Activated B cell treated with CpG ODN at 0.5 μM for 24 hours (primary cell): ENCODE measurements around the gene BCAS1. TPM values are rescaled to one million over a fixed set of nuclear protein-coding genes. Genes with fewer than 3 reads are reported as not detected.

ENCODE experiments used
- ATAC-seq: fragments of 200-7000 bp; cut with Tn5 transposase; one replicate; pipeline ENCODE4 v1.10.0; 2021; ENCODE audit warnings: low read depth, mild to moderate bottlenecking, moderate library complexity
- CTCF ChIA-PET: fragments of 350-600 bp; sonication (Branson Sonifier 250); formaldehyde crosslinking; loops from one replicate; lab custom pipeline; 2021; ENCODE audit warnings: antibody characterized with exemption; lab: Charles Lee
- POLR2A ChIA-PET: fragments of 350-600 bp; sonication (Branson Sonifier 250); formaldehyde crosslinking; loops from one replicate; lab custom pipeline; 2021; ENCODE audit warnings: antibody characterized with exemption; lab: Charles Lee
- DNase-seq: peaks from one replicate; pipeline ENCODE4 v3.0.0; 2022
- H3K27ac Mint-ChIP-seq: one replicate; pipeline ENCODE4 v1.8.0; 2020; ENCODE audit warnings: mixed read lengths
- H3K27me3 Mint-ChIP-seq: one replicate; pipeline ENCODE4 v1.8.0; 2021; ENCODE audit warnings: mixed read lengths
- H3K36me3 Mint-ChIP-seq: one replicate; pipeline ENCODE4 v1.8.0; 2021; ENCODE audit warnings: low read depth, mixed read lengths
- H3K4me1 Mint-ChIP-seq: one replicate; pipeline ENCODE4 v1.8.0; 2021; ENCODE audit warnings: mixed read lengths
- H3K4me3 Mint-ChIP-seq: one replicate; pipeline ENCODE4 v1.8.0; 2020; ENCODE audit warnings: mild to moderate bottlenecking, mixed read lengths
- H3K9me3 Mint-ChIP-seq: one replicate; pipeline ENCODE4 v1.8.0; 2020; ENCODE audit warnings: mixed read lengths
- intact Hi-C: fragments of 100-400 bp; cut with micrococcal nuclease; formaldehyde crosslinking; loops from one replicate; pipeline ENCODE4 v1.15.1; 2024
- total RNA-seq: library from RNA; stranded (reverse); gene quantifications from 2 replicates; pipeline ENCODE4 v1.2.3, GENCODE V29; 2022
- TF ChIP-seq, protein P1 (sequence below): fragments of 200-600 bp; IDR thresholded peaks from one replicate; pipeline ENCODE4 v1.8.0; 2022; ENCODE audit warnings: antibody characterized with exemption, mild to moderate bottlenecking

Gene BCAS1
- total RNA-seq, 1 donor from 2014 or later, result 1.7 TPM

DNA sequence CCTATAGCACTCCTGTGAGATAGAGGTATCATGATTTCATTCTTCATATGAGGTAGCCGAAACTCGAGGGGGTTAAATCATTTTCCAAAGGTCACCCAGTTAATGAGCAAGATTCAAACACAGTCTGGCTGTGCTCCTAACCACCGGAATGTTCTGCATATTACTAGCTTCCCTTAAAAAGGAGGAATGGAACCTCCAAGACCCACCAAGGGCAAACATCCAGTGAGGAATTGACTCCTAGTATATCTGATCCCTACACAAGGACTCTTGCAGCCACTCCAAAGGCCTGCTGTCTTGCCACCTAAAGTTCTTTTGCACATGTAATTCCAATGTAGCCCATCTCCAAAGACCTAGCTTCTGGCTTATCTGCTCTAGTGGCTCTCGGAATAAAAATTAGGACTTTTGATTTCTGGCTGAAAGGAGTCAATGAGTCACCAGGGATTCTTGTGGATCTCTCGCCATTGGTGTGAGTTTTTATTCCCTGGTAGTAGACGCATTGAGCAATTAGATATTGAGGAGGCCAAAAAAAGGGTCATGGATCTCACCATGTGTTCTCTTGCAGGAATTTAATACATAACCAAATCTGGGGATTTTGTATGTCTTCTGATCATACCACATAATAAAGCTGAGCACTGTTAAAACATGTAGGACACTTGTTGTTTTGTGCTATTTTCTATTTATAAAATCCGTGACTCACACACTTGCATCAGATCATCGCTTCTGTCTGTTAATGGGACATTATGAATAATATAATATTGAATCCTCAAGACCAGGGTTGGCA lies 9.1 kb downstream of the BCAS1 start:
- Mint-ChIP-seq H3K36me3 (no peaks in the 10 kb centered on the region), H3K27me3 (no peaks in the 10 kb centered on the region), H3K9me3 (no peaks in the 10 kb centered on the region), H3K4me3 (no peak overlapping the region), H3K27ac (no peak overlapping the region), H3K4me1 (peaks cover 35% of the 10 kb centered on the region)
- ATAC-seq, result no peak
- TF ChIP-seq, protein P1, sequence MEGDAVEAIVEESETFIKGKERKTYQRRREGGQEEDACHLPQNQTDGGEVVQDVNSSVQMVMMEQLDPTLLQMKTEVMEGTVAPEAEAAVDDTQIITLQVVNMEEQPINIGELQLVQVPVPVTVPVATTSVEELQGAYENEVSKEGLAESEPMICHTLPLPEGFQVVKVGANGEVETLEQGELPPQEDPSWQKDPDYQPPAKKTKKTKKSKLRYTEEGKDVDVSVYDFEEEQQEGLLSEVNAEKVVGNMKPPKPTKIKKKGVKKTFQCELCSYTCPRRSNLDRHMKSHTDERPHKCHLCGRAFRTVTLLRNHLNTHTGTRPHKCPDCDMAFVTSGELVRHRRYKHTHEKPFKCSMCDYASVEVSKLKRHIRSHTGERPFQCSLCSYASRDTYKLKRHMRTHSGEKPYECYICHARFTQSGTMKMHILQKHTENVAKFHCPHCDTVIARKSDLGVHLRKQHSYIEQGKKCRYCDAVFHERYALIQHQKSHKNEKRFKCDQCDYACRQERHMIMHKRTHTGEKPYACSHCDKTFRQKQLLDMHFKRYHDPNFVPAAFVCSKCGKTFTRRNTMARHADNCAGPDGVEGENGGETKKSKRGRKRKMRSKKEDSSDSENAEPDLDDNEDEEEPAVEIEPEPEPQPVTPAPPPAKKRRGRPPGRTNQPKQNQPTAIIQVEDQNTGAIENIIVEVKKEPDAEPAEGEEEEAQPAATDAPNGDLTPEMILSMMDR, result no peak
- POLR2A ChIA-PET, result no interaction called here
- intact Hi-C loops, result loop anchor here (10.0 kb wide), 1 partner anchor 146 kb away; no protein-coding TSS in a partner anchor
- CTCF ChIA-PET, result interaction anchor here (0.6 to 3.1 kb wide), 14 partner anchors 8 to 1933 kb away, joined by 3 to 17 read pairs (median 4); no protein-coding TSS in a partner anchor
- no peak for DNase-seq

DNA sequence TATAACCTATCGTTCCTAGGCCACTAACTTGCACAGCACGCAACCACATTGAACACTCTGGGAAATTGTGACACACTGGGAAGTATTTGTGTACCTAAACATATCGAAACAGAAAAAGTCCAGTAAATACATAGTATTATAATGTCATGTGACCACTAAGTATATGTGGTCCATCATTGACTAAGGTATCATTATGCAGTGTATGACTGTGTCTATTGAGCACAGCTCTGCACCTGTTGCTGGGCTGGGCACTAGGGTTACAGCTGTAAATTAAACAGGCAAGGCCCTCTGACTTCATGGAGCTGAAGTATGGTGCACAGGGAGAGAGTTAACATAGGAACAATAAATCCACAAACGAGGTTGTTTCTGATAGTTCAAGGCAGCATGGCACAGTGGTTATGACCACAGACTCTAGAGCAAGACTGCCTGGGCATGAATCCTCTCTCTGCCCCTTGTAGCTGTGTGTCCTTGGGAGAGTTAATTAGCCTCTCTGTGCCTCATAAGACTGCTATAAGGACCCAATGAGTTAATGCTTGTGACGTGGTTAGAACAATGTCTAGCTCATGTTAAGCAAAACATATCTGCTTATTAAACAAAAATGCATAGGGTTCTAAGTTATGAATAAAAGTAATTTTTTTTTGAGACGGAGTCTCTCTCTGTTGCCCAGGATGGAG lies 10.6 kb downstream of the BCAS1 start:
- intact Hi-C loops, result loop anchor here (10.0 kb wide), 1 partner anchor 145 kb away; no protein-coding TSS in a partner anchor
- Mint-ChIP-seq H3K27me3 (no peaks in the 10 kb centered on the region), H3K4me1 (peaks cover 29% of the 10 kb centered on the region), H3K4me3 (no peak overlapping the region), H3K27ac (no peak overlapping the region), H3K36me3 (no peaks in the 10 kb centered on the region), H3K9me3 (no peaks in the 10 kb centered on the region)
- POLR2A ChIA-PET, result interaction anchor here (1.1 kb wide), 1 partner anchor 9 kb away, joined by 3 read pairs; no protein-coding TSS in a partner anchor
- CTCF ChIA-PET, result interaction anchor here (2.1 kb wide), 1 partner anchor 143 kb away, joined by 5 read pairs; no protein-coding TSS in a partner anchor
- ATAC-seq, result no peak
- no peak for DNase-seq
- TF ChIP-seq, protein P1, result no peak

DNA sequence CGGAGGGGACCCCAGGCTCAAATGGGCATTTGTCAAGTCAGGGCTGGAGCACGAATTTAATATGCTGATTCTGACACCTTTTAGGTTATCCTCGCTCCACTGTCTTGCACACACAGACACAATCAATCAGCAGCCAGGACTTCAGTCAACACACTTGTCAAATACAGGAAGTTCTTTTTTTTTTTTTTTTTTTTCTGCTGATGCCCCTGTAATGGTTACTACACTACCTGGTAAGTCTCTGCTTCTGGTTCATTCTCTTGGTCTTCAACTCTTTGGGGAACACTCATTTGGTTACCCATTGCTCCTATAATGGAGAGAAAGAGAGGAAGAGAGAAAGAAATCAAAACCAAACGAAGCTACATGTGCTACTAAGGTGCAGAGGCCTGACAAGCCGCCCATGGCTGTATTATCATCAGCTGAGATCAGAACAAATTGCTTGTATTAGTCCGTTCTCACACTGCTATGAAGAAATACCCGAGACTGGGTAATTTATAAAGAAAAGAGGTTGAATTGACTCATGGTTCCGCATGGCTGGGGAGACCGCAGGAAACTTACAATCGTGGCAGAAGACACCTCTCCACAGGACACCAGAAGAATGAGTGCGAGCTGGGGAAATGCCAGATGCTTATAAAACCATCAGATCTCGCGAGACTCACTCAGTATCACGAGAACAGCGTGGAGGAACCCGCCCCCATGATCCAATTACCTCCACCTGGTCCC lies 11.8 kb downstream of the BCAS1 start:
- peaks cover 17% of the 10 kb centered on the region for H3K4me1 Mint-ChIP-seq
- DNase-seq (no peak), ATAC-seq (peak; percentile 64)
- H3K9me3 Mint-ChIP-seq, result no peaks in the 10 kb centered on the region
- ChIA-PET POLR2A (interaction anchor here (0.7 kb wide), 1 partner anchor 34 kb away, joined by 15 read pairs; no protein-coding TSS in a partner anchor), CTCF (interaction anchor here (2.1 kb wide), 1 partner anchor 142 kb away, joined by 5 read pairs; no protein-coding TSS in a partner anchor)
- H3K27ac Mint-ChIP-seq, result peak overlapping the region; percentile 62
- H3K36me3 Mint-ChIP-seq, result no peaks in the 10 kb centered on the region
- no peaks in the 10 kb centered on the region for H3K27me3 Mint-ChIP-seq
- intact Hi-C loops, result no loop called here
- TF ChIP-seq, protein P1, result no peak
- H3K4me3 Mint-ChIP-seq, result no peak overlapping the region

DNA sequence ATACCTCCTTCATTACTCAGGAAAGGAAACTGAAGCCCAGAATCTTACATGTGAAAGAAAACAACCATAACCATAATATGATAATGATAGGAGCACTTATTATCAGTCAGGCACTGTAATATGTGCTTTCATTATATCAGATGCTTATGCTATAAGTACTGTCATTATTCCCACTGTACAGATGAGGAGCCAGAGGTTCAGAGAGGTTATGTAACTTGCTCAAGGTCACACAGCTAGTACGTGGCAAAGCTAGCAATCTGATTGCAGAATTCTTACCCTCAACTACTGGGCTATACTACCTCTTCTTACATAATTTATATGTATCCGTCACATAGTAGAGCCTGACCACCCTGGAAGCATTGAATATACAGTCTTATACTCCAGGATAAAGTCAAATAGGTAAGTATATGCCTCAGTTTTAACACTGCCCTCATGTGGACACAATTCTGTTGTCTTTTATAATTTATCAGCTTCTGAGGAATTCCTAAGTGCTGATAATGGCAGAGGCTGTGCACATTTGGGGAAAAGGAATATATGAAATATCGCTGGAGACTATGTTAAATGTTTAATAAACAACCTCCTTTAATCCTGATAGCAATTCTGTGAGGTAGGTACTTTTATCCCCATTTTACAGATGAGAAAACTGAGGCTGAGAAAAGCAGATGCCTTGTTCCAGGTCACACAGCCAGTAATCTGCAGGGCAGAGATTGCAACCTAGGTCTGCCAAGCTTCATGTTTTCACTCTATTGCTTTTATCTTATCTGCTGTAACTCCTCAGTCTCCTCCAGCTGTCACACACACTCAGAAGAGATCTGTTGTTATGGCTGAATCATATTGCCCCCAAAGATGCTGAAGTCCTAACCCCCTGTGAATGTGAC lies 13.4 kb downstream of the BCAS1 start:
- DNase-seq (no peak), ATAC-seq (no peak)
- no peak overlapping the region for H3K4me3 Mint-ChIP-seq
- TF ChIP-seq, protein P1, result no peak
- ChIA-PET CTCF (interaction anchor here (1.0 kb wide), 2 partner anchors 7 to 900 kb away, joined by 3 read pairs; no protein-coding TSS in a partner anchor), POLR2A (no interaction called here)
- peaks cover 11% of the 10 kb centered on the region for H3K4me1 Mint-ChIP-seq
- intact Hi-C loops, result no loop called here
- H3K36me3 Mint-ChIP-seq, result no peaks in the 10 kb centered on the region
- H3K27me3 Mint-ChIP-seq, result no peaks in the 10 kb centered on the region
- H3K27ac Mint-ChIP-seq, result no peak overlapping the region
- H3K9me3 Mint-ChIP-seq, result no peaks in the 10 kb centered on the region
